Amygdala (tissue), 56 donors: Measurements from ENCODE around the gene VIPR2.
"Not testable (repeated sequence)": the region's sequence is repeated elsewhere in the genome, so short reads cannot be mapped to it uniquely, and the experiment has no call there.

ENCODE experiments used
- DNase-seq, 56 donors: peaks; one replicate each; lab custom pipeline; 2025; lab: John Stamatoyannopoulos, UW

Gene VIPR2

DNA sequence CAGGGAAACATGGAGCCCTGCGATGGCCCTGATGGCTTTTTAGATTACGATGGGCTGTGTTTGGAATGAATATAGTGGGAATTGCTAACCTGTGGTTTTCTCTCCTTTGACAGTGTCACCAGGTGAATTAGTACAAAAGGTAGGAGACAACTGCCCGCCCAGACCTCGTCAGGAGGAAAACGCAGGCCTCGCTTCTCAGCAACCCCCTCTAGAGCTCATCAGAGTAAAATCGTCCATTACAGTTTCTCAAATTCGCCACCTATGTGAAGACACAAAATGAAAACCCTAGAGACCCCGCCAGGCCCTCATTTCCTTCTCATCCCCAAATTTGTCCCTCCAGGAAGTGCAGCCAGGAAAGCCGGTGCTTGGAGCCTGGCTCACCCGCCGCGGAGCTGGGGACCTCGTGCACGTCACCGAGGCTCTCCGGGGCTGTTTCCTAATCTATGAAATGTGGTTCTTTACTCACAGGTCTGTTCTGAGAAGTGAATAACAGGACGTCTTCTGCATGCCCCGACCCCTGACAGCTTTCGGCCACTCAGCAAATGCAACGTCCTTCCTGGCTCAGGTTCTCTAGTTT lies 143.7 kb downstream of the VIPR2 start:
- no peak for DNase-seq

- DNase-seq = no peak
Measured at GRCh38 chr7:159000070-159000469, 144.6 kb downstream of the VIPR2 start.

DNA sequence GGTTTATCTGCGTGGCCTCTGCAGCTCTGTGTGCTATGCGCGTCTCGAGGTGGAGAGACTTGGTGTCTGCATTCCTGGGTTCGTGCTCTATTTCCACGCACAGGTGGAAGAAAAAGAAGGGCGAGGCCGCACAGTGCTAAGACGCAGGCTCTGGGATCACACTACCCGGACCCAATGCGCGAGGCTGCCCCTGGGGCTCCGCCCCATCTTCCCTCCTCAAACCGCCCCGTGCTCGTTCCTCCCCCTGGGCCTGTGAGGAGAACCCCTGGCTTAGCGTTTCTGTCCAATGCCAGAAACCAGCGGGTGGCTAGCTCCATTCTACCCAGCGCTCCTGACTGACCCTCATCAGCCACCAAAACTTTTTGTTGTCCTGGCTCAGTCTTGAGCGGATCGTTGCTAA lies 145.2 kb downstream of the VIPR2 start:
- DNase-seq = no peak

DNA sequence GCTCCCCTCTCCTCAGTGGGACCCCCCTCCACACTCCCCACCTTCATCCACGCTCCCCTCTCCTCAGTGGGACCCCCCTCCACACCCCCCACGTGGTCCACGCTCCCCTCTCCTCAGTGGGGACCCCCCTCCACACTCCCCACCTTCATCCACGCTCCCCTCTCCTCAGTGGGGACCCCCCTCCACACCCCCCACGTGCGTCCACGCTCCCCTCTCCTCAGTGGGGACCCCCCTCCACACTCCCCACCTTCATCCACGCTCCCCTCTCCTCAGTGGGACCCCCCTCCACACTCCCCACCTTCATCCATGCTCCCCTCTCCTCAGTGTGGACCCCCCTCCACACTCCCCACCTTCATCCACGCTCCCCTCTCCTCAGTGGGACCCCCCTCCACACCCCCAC lies 146.4 kb downstream of the VIPR2 start:
- not testable (repeated sequence) for DNase-seq

DNA sequence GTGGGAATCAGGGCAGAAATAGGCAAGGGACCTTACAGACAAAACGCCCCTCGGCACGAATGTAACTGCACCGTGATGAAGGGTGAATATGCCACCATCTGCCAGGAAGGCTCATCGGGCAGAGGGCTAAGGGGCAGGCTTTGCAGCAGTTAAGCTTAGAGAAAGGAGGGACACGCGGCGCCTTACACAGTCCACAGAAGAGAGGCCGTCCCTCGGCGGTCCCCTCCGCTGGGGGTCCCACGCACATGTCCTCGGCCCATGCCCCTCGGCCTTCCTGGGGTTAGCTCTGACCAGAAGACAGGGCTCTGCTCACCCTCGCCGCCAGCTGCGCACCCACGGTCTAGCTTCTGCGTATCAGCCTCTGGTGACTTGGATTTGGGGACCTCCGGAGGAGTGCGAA lies 147.2 kb downstream of the VIPR2 start:
- no peak for DNase-seq

- no peak for DNase-seq
Measured at GRCh38 chr7:158997110-158997453, 147.6 kb downstream of the VIPR2 start.

DNA sequence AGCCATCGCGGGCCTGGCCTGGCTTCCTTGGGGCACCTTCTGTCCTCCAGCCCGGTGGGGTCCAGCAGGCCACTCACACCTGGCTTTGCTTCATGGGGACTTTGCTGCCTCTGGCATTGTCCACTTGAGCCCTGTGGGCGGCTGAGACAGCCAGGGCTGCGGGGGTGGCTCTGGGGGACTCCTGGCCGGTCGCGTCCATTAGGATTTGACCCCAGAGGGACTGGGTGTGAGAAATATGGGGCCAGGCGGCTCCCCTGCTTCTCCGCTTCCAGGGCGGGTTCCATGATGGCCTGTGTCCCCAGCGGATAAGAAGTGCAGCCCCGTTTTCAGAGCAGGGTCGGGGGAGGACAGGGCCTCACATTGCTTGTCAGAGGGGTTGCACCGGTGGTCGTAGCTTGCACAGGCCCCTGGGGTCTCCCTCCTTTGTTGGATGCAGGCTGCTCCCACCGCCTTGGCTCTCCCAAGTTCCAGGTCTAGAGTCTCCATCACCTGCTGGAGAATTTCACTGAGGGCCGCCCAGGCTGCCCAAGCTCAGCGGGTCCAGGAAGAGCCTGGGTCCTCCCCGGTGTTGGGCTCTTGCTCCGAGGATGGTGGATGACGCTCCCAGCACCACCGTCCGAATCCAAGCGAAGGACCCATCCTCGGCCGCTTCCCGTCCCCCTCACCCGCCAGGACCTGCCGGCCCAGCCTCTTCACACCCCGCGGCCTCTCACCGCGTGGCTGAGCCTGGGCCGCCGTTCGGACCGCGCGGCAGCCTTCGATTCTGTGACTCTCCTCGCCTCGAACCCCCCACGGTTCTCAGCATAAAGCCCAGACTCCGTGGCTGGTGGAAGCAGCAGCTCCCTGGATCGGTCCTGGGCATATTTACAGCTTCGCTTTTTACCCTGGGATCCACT lies 148.2 kb downstream of the VIPR2 start:
- DNase-seq = no peak

GRCh38 chr7:158995514-158995913 lies 149.2 kb downstream of the VIPR2 start:
- no peak for DNase-seq

DNA sequence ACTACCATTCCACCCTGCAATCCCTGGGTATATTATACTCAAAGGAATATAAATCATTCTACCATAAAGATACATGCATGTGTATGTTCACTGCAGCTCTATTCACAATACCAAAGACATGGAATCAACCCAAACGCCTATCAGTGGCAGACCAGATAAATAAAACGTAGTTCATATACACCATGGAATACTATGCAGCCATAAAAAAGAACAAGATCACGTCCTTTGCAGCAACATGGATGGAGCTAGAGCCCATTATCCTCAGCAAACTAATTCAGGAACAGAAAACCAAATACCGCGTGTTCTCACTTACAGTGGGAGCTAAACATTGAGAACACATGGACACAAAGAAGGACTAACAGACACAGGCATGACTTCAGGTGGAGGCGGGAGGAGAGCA lies 150.0 kb downstream of the VIPR2 start:
- no peak for DNase-seq

- DNase-seq = no peak
Measured at GRCh38 chr7:158993591-158993990, 151.1 kb downstream of the VIPR2 start.

DNA sequence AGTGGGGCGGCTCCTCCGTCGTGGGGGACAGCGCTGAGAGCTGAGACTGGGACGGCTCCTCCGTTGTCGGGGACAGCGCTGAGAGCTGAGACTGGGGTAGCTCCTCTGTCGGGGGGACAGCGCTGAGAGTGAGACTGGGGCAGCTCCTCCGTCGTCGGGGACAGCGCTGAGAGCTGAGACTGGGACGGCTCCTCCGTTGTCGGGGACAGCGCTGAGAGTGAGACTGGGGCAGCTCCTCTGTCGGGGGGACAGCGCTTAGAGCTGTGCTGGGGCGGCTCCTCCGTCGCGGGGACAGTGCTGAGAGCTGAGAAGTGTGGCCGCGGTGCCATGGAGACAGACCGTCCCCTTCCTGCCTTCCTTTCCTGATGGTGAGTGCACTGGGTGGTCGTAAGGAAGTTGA lies 151.9 kb downstream of the VIPR2 start:
- no peak for DNase-seq

GRCh38 chr7:158991824-158992621 lies 152.6 kb downstream of the VIPR2 start:
- no peak for DNase-seq

DNA sequence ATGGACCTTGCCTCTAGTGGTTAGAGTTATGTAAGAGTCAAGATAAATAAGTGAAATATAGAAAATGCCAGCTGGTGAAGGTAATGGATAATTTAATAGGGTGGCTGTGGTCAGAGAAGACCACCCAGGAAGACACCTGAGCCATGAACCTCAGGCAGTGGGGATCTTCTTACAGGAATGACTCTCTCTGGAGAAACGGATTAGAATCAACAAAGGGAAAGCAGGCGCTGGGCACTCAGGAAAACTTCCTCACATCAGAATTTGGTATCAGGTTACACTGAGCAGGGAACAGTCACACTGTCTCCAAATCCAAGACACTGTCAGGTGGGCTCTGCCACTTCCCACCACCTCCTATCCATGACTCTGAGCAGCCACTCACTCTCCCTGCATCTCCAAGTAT lies 155.7 kb downstream of the VIPR2 start:
- DNase-seq = no peak

GRCh38 chr7:158988302-158988862 lies 156.3 kb downstream of the VIPR2 start:
- no peak for DNase-seq

DNA sequence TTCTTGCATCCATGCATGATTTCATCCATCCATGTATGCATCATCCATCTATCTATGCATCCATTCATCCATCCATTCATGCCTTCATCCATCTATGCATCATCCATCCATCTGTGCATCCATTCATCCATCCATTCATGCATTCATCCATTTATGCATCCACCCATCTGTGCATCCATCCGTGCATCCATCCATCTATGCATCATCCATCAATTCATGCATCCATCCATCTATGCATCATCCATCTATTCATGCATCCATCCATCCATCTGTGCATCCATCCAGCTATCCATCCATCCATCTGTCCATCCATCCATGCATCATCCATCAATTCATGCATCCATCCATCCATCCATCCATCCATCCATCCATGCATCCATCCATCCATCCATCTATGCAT lies 157.0 kb downstream of the VIPR2 start:
- DNase-seq = no peak

DNA sequence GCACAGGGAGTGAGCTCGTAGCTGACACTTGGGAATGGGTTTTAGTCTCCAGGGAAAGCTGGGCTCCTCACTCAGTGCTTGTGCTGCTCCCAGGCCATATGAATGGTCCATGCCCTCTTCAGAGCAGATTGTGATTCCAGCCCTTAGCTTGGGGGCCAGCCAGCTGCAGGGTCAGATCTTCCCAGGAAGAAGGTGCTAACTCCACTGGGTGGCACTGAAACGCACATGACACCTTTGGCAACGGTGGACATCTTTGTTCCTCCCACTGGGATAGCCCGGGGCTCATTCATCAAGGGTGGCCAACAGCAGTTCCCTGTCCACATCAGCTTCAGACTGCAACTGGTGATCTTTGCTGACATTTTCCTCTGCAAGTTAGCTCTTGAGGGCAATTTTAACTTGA lies 159.1 kb downstream of the VIPR2 start:
- no peak for DNase-seq

GRCh38 chr7:158984007-158984406 lies 160.7 kb downstream of the VIPR2 start:
- DNase-seq = not testable (repeated sequence)

GRCh38 chr7:158982080-158982479 lies 162.6 kb downstream of the VIPR2 start:
- DNase-seq = not testable (repeated sequence)

DNA sequence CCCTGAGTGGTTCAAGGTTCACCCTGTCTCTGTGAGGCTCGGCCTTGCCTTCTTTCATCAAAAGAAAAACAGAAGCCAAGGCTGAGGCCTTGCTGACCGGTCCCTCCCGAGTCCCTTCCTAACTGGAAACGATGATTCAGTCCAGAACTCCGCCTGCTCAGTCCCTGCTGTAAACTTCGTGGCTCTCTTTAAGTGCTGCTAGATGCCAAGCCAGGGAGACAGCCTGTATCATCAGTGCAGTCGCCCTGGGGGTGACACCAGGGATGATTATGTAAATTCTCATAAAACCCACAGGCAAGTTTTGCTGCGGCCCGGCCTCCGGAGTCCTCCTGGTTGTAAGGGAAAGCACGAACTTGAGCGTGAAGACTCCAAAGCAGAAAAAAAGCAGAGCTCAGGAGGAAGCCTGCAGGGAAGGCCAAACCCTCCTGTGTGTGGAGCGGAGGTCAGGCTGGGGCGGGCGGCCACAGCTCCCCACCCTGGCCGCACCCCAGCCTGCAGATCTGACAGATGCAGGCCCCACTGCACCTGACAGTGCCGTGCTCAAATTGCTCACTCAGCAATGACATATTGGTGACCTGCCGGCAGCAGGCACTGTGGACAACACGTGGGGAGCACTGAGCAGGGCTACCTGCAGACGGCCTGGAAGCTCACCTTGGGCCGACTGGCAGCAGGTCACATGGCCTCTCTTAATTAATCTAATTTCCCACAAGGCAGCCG lies 164.9 kb downstream of the VIPR2 start:
- no peak for DNase-seq

- DNase-seq = no peak
Measured at GRCh38 chr7:158979023-158979529, 165.6 kb downstream of the VIPR2 start.
